ENCODE results near the gene MPP3.

Gene MPP3

GRCh38 chr17:43754947-43755346 lies 78.0 kb downstream of the MPP3 start:
- H3K4me1 ChIP-seq (ENCODE audit: low read length): peaks cover under 1% of the 10 kb centered on the region; the same call in 1 of the 2 replicates
- H3K4me3 ChIP-seq (ENCODE audit: low read length): no peak overlapping the region

GRCh38 chr17:43753493-43754129 lies 79.3 kb downstream of the MPP3 start:
- H3K9ac ChIP-seq (ENCODE audit: low read length): no peak overlapping the region
- peaks cover 5% of the 10 kb centered on the region; the same call in 1 of the 2 replicates for H3K4me1 ChIP-seq (ENCODE audit: low read length)
- no peaks in the 10 kb centered on the region for H3K79me2 ChIP-seq (ENCODE audit: low read length)
- no peaks in the 10 kb centered on the region for H3K9me3 ChIP-seq (ENCODE audit: insufficient read depth, low read length)
- H3K27me3 ChIP-seq (ENCODE audit: low read depth, low read length): peaks cover 3% of the 10 kb centered on the region; the same call in 1 of the 2 replicates
- H2AFZ ChIP-seq (ENCODE audit: low read depth, low read length): no peak overlapping the region
- H3K4me2 ChIP-seq (ENCODE audit: low read length): no peak overlapping the region
- no peak for TF ChIP-seq EZH2phosphoT487 (IDR thresholded peaks at IDR 0.05; ENCODE audit: low read depth)
- TF ChIP-seq CTCF (IDR thresholded peaks at IDR 0.05; ENCODE audit: low read depth, low read length): no peak
- H3K4me3 ChIP-seq (ENCODE audit: low read length): no peak overlapping the region
- no peaks in the 10 kb centered on the region for H3K36me3 ChIP-seq (replicated peaks; ENCODE audit: low read depth, low read length)
- no peak overlapping the region for H3K27ac ChIP-seq (ENCODE audit: low read length)
- H4K20me1 ChIP-seq (ENCODE audit: insufficient read depth, low read length): no peaks in the 10 kb centered on the region

More at GRCh38 chr17:43754947-43755346, 78.0 kb downstream of the MPP3 start:
- H3K27me3 ChIP-seq (ENCODE audit: low read depth, low read length): peaks cover 1% of the 10 kb centered on the region; the same call in 1 of the 2 replicates
- no peak for TF ChIP-seq CTCF (IDR thresholded peaks at IDR 0.05; ENCODE audit: low read depth, low read length)
- no peak overlapping the region for H3K4me2 ChIP-seq (ENCODE audit: low read length)
- no peak overlapping the region for H2AFZ ChIP-seq (ENCODE audit: low read depth, low read length)
- H3K79me2 ChIP-seq (ENCODE audit: low read length): no peaks in the 10 kb centered on the region
- H3K36me3 ChIP-seq (replicated peaks; ENCODE audit: low read depth, low read length): no peaks in the 10 kb centered on the region
- H4K20me1 ChIP-seq (ENCODE audit: insufficient read depth, low read length): no peaks in the 10 kb centered on the region
- H3K9ac ChIP-seq (ENCODE audit: low read length): no peak overlapping the region
- H3K9me3 ChIP-seq (ENCODE audit: insufficient read depth, low read length): no peaks in the 10 kb centered on the region
- H3K27ac ChIP-seq (ENCODE audit: low read length): no peak overlapping the region
